Measurements from ENCODE around the gene B3GNT5. TPM values are rescaled to one million over a fixed set of nuclear protein-coding genes. Genes with fewer than 3 reads are reported as not detected.

The B3GNT5 gene
- total RNA-seq, 4 donors from 2014 or later, result 18.2 to 41.2 (median 26.0) TPM

DNA sequence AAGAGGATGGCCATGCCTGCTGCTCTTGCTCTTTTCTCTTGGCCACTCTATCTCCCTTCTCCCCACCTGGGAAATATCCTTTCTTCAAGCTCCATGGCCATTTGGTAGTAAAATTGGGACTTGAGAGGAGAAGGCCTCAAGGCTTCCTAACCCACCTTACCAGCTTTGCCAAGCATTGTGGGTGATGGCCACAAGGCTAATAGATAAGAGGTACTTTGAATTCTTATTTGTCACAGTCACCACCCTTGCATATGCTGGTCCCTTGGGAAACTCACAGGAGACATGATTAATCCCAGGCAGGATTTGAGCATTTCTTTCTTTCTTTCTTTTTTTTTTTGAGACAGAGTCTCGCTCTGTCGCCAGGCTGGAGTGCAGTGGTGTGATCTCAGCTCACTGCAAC lies 37.2 kb downstream of the B3GNT5 start:
- in situ Hi-C loops (cut with MboI; ENCODE audit: low sequenced_read_pairs in 4 of 4) (no loop called here), intact Hi-C loops (cut with DNase I; ENCODE audit: low total_unique reads) (loop anchor here (10.0 kb wide), 1 partner anchor 1525 kb away; the partner anchor contains the start of gene VPS8)
- Histone ChIP-seq H3K9me3 (no peaks in the 10 kb centered on the region), H3K36me3 (no peaks in the 10 kb centered on the region), H3K4me1 (peaks cover 39 to 40% of the 10 kb centered on the region in 2 donors), H3K27me3 (no peaks in the 10 kb centered on the region), H3K27ac (peak overlapping the region; percentile 89 to 99 (median 94)), H3K4me3 (peak overlapping the region in 1 of 4 donors; percentile 56)
- no peak for DNase-seq
- ATAC-seq, result no peak
- TF ChIP-seq, protein P1, sequence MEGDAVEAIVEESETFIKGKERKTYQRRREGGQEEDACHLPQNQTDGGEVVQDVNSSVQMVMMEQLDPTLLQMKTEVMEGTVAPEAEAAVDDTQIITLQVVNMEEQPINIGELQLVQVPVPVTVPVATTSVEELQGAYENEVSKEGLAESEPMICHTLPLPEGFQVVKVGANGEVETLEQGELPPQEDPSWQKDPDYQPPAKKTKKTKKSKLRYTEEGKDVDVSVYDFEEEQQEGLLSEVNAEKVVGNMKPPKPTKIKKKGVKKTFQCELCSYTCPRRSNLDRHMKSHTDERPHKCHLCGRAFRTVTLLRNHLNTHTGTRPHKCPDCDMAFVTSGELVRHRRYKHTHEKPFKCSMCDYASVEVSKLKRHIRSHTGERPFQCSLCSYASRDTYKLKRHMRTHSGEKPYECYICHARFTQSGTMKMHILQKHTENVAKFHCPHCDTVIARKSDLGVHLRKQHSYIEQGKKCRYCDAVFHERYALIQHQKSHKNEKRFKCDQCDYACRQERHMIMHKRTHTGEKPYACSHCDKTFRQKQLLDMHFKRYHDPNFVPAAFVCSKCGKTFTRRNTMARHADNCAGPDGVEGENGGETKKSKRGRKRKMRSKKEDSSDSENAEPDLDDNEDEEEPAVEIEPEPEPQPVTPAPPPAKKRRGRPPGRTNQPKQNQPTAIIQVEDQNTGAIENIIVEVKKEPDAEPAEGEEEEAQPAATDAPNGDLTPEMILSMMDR (IDR thresholded peaks at IDR 0.05 in 4 of 5, conservative IDR thresholded peaks at IDR 0.05 in 1 of 5), result no peak
- TF ChIP-seq POLR2A (IDR thresholded peaks at IDR 0.05), result no peak

DNA sequence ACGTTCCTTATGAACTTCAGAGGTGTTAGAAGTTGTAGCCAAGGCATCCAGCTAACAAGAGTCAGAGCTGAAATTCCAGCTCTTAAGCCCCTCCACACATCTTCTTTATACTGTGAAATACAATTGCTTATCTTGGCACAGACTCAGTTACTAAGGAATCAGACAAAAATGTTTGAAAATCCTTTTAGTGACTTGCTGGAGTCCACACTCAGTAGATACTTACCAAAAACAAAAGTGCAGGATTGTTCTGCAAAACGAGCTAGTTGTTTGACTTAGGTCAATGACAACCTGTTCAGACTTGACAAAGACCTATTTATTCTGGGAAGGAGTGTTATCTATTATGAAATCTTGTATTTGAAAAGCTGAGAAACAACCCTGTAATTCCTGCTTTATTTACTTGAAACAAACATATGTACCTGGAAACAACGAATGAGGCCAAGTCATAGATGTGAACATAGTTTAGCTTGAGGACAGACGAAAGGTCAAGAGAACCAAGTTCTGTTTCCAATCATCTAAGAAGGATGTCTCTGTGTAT lies 38.5 kb downstream of the B3GNT5 start:
- in situ Hi-C loops (cut with MboI; ENCODE audit: low sequenced_read_pairs in 4 of 4), result no loop called here
- no peak overlapping the region for H3K4me3 ChIP-seq
- no peaks in the 10 kb centered on the region for H3K36me3 ChIP-seq
- no peak for ATAC-seq
- peaks cover 39 to 41% of the 10 kb centered on the region in 2 donors for H3K4me1 ChIP-seq
- no peaks in the 10 kb centered on the region for H3K9me3 ChIP-seq
- H3K27ac ChIP-seq, result peak overlapping the region; percentile 89 to 99 (median 94)
- DNase-seq, result no peak
- intact Hi-C loops (cut with DNase I; ENCODE audit: low total_unique reads), result loop anchor here (10.0 kb wide), 1 partner anchor 1523 kb away; the partner anchor contains the start of gene VPS8
- TF ChIP-seq, protein P1 (IDR thresholded peaks at IDR 0.05 in 4 of 5, conservative IDR thresholded peaks at IDR 0.05 in 1 of 5), result no peak
- no peaks in the 10 kb centered on the region for H3K27me3 ChIP-seq

DNA sequence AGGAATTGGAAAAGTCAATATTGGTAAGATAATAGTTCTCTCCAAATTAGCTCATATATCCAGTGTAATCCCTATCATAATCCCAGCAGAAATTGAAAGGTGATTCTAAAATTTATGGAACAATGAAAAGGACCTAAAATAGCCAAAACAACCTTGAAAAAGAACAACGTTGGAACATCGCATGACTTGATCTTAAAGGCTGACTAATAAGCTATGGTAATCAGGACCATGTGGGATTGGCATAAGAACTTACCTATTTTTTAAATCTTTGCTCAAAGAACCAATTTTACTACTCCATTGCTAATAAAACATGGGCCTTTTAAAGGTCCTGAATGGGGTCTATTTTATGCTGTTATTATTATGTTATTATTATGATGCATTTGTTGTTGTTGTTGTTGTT lies 40.9 kb downstream of the B3GNT5 start:
- DNase-seq (no peak), ATAC-seq (no peak)
- Histone ChIP-seq H3K9me3 (no peaks in the 10 kb centered on the region), H3K4me3 (no peak overlapping the region), H3K36me3 (no peaks in the 10 kb centered on the region), H3K27ac (peak overlapping the region; percentile 89 to 99 (median 94)), H3K4me1 (peaks cover 55 to 56% of the 10 kb centered on the region in 2 donors), H3K27me3 (no peaks in the 10 kb centered on the region)
- TF ChIP-seq, protein P1 (IDR thresholded peaks at IDR 0.05 in 4 of 5, conservative IDR thresholded peaks at IDR 0.05 in 1 of 5), result no peak
- no peak for TF ChIP-seq POLR2A (IDR thresholded peaks at IDR 0.05)
- in situ Hi-C loops (cut with MboI; ENCODE audit: low sequenced_read_pairs in 4 of 4), result no loop called here
- intact Hi-C loops (cut with DNase I; ENCODE audit: low total_unique reads), result loop anchor here (10.0 kb wide), 1 partner anchor 1521 kb away; the partner anchor contains the start of gene VPS8

DNA sequence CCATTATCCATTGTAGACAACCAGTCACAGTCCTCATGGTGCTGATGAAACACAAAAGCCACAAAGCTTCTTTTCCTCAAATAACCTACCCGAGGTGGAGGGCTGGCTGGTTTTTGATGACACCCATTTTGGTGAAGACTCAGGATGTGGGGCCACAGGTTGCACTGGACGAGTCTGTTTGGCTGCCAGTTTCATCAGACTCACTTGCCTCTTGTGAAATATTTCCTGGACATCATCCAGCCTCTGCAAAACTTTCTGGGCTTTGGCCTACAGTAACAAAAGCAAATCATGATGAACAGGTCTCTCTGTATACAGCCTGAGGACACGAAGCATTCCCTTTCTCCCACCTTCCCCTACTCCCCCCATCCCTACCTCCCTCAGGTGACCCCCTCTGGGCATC lies 42.2 kb downstream of the B3GNT5 start:
- H3K27ac ChIP-seq, result peak overlapping the region; percentile 89 to 99 (median 94)

More for the DNA sequence above, 42.2 kb downstream of the B3GNT5 start:
- intact Hi-C loops (cut with DNase I; ENCODE audit: low total_unique reads), result loop anchor here (1.0 to 10.0 kb wide), 2 partner anchors 8 to 1520 kb away; partner anchors contain the start of gene VPS8
- Histone ChIP-seq H3K4me1 (peaks cover 65 to 67% of the 10 kb centered on the region in 2 donors), H3K9me3 (no peaks in the 10 kb centered on the region), H3K36me3 (no peaks in the 10 kb centered on the region), H3K4me3 (no peak overlapping the region), H3K27me3 (no peaks in the 10 kb centered on the region)
- peak; percentile 77 to 88 for DNase-seq
- TF ChIP-seq POLR2A (IDR thresholded peaks at IDR 0.05), result peak in 1 of 2 donors; percentile 10
- TF ChIP-seq, protein P1 (IDR thresholded peaks at IDR 0.05 in 4 of 5, conservative IDR thresholded peaks at IDR 0.05 in 1 of 5), result no peak
- peak; percentile 60 to 66 for ATAC-seq
- in situ Hi-C loops (cut with MboI; ENCODE audit: low sequenced_read_pairs in 4 of 4), result no loop called here

Measured in gastrocnemius medialis (tissue), 4 donors.